HK-2 (cell line): ENCODE measurements around the gene CCDC57.
"Not testable (repeated sequence)": the region's sequence is repeated elsewhere in the genome, so short reads cannot be mapped to it uniquely, and the experiment has no call there.

Experiments
- DNase-seq: peaks from one replicate; pipeline ENCODE4 v3.0.0-alpha.2; 2018; ENCODE audit not compliant: unreplicated experiment

The CCDC57 gene

DNA sequence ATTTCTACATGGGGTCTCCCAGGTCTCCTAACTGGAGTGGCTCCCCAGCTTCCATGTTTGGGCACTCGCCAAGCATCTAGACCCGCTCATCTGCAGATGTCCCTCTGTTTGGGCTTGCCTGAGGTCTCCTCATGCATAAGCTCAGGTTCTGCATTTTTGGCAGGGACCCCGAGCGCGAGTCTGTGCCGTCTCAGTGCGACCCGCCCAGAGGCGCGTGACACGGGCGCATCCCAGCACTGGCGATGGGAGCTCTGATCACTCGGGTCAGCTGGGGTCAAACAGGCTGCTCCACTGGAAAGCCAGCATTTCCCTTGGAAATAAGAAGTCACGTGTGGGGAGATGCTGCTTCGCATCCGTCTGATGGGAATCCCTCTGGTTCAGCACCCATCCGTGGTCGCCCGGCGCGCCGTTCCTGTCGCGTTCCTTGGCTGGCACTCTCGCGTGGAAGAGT, 57.7 kb downstream of the CCDC57 start:
- no peak for DNase-seq

DNA sequence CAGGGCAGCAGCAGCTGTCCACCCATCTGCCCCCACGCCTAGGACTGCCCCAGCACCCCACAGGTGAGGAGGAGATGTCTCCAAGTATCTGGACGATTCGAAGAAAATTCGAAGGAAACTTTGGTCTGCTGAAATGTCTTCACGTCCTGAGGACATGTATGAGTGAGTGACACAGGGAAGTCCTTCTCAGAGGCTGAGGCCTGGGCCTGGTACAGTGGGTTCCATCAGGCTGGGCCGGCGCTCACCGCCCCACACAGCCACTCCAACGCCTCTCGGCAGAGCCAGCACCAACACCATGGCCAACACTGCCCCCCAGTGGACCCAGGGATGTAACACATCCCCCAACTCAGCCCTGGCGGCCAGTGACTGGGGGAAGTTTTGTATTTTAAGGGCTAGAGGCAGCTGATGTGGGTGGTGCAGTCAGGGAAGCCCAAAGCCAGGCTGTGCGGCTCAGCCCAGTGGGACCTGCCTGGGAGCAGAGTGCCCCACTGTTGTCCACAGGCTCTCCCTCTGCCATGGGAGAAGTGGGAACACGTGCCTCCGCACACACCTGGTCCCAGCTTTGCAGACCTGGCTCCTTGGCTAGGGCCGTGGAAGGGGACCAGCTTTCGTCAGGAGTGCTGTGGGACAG, 58.8 kb downstream of the CCDC57 start:
- DNase-seq: peak; percentile 80

DNA sequence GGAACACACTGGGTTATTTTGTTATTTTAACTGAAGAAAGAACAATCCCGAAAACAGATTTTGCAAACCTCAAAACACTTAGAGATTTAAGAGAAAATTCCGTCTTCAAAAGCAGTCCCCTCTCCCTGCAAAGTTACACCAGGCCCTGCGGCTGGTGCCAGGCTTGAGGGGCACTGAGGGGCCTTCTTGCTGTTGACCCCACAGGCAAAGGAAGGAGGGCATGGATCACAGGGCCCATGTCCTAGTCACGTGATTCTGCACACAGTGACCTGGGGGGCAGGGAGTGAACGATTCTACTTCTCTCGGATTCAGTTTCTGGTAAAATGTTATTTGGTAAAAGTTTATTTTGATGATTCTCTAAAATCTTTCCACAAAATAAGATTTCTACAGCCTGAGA, 59.3 kb downstream of the CCDC57 start:
- no peak for DNase-seq

DNA sequence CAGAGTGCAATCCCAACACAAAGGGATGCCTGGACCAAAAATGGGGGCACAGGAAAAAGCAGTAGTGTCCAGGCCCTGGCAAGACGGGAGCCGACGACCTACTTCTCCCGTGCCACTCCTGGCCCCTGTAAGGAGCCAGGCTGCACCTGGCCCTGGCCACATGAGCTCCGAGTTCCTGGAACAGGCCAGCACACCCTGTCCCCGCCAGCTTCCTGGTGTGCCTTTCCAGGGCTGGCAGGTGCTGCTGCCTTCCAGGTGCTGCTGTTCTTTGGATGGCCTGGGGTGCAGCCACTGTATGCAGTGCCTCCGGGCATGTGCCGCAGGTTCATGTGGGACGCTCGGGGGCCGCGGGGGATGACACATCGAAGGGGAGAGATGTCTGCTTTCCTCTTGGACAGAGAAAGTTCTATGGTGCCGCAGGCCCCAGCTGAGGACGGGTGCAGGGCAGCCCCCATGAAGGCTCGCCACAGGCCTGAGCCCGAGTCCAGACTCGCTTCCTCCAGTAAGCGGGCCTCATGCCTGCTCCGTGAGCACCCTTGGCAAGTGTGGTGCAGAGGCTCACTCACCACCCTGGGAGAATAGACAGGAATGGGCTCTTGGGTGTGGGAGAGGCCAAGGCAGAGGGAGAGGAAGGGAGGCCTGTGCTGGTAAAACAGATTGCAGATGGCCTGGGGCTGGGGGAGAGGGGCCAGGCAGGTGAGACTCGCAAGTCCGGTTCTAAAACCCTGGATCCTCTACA, 59.9 kb downstream of the CCDC57 start:
- no peak for DNase-seq

DNA sequence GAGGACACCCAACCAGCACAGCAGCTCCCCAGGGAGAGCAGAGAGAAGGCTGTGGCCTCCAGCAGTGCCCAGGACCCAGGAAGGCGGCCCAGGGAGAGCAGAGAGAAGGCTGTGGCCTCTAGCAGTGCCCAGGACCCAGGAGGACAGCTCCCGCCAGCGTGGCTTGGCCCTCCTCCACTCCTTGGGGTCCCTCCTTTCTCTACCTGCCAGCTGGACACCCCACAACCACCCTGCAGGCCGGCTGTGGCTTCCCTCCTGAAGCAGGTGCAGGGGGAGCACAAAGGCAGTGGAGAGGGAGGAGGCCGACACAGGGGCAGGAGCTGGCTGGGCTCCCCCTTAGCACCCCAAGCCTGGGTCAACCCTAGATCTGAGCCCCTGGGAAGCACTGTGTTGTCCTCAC, 60.5 kb downstream of the CCDC57 start:
- DNase-seq: no peak

DNA sequence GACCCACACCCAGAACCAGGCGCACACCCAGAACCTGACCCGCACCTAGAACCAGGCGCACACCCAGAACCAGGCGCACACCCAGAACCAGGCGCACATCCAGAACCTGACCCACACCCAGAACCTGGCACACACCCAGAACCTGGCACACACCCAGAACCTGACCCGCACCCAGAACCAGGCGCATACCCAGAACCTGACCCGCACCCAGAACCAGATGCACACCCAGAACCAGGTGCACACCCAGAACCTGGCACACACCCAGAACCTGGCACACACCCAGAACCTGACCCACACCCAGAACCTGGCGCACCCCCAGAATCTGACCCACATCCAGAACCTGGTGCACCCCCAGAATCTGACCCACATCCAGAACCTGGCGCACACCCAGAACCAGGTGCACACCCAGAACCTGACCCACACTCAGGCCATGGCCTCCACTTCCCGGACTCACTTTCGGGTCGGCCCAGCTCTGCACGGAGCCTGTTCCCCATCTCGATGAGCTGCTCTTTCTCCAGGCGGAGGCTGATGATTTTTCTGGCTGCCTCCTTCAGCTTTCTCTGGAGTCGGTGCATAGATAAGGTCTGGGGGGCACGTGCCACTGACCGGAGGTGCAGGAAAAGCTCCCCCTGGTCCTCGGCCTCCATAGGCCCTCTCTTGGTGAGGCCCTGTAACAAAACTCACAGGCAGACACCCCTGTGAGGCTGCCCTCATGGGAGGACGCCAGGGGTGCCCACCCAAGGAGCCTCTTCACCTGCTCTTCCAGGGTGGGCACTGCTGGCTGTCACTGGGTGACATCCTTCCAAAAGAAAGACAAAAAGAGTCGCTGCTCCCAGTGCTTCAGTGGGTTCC, 61.3 kb downstream of the CCDC57 start:
- no peak for DNase-seq

DNA sequence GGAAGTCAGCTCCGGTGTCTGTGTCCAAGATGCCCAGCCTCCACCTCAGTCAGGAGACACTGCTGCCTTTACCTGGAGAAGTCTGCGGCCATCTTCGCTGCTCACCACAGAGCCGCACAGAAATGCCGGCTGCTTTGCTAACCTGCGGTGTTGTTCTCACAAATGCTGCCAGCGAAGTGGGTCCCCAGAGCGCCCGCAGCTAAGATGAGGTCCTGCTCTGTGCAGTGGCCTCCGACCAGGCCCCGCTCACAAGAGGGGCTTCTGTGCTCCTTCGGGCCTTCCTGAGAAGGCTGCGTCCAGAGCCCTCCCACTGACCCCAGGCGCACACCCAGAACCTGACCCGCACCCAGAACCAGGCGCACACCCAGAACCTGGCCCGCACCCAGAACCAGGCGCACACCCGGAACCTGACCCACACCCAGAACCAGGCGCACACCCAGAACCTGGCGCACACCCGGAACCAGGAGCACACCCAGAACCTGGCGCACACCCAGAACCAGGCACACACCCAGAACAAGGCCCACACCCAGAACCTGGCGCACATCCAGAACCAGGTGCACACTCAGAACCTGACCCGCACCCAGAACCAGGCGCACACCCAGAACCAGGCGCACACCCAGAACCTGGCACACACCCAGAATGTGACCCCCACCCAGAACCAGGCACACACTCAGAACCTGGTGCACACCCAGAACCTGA, 63.1 kb downstream of the CCDC57 start:
- DNase-seq: no peak

DNA sequence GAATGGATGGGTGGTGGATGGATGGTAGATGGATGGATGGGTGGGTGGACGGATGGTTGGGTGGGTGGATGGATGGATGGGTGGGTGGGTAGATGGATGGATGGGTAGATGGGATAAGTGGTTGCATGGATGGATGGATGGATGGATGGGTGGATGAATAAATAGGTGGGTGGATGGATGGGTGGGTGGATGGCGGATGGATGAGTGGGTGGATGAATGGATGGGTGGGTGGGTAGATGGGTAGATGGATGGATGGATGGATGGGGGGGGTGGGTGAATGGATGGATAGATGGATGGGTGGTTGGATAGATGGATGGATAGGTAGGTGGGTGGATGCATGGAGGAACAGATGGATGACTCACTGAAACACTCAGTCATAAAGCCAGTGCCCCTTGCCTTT, 63.6 kb downstream of the CCDC57 start:
- DNase-seq: no peak

DNA sequence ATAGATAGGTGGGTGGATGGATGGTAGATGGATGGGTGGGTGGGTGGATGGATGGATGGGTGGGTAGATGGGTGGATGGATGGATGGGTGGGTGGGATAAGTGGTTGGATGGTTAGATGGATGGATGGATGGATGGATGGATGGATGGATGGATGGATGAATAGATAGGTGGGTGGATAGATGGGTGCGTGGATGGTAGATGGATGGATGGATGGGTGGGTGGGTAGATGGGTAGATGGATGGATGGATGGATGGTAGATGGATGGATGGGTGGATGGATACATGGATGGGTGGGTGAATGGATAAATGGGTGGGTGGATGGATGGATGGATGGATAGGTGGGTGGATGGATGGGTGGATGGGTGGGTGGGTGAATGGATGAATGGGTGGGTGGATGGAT, 64.6 kb downstream of the CCDC57 start:
- no peak for DNase-seq

DNA sequence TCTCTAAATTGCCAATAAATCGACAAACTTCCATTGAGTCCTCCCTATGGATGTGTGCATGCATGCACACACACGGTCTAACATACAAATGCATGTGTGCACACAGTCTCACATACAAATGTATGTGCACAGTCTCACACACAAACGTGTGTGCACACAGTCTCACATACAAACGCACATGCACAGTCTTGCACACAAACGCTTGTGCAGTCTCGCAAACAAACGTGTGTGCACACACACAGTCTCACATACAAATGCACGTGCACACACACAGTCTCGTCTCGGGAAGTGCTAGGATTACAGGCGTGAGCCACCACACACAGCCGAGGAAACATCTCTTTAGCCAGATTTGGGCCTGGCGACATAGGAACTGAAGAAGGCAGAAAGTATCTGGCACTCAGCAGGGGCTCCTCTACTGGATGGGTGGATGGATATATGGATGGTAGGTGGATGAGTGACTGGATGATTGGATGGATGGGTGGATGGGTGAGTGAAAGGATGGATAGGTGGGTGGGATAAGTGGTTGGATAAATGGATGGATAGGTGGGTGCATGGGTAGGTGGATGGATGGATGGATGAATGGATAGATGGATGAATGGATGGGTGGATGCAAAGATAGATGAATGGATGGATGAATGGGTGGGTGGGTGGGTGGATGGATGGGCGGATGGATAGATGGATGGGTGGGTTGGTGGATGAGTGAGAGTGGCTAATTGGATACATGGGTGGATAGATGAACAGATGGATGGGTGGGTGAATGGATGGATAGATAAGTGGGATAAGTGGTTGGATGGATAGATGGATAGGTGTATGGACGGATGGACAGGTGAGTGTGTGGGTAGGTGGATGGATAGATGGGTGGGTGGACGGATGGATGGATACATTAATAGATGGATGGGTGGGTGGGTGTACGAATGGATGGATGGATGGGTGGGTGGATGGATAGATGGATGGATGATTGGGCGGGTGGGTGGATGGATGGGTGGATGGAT, 65.7 kb downstream of the CCDC57 start:
- no peak for DNase-seq

DNA sequence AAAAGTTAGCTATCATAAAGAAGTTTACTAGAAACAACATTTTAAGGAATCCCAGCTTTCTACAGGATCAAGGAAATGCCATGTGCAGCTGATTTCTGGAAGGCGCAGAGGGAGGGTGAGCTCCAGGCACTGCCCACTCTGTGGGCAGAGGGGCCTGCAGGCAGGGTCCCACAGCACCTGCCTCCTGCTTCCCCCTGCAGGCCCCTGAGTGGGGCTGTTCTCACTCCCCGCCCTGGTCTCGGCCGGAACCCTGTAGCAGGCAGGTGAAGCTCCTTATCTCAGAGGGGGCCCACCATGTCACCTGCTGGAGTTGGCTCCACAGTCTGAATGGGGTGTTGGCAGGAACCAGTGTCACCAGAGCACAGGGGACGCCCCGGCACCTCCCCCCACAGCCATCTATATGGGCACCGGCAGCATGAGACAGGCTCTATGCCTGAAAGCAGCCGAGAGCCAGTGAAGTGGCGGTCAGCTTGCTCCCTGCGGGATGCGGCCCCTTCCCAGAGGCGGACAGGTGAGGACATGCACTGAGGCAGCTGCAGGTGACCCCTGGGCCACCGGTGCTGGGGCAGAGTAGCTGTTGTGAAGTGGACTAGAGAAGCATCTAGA, 67.0 kb downstream of the CCDC57 start:
- no peak for DNase-seq

DNA sequence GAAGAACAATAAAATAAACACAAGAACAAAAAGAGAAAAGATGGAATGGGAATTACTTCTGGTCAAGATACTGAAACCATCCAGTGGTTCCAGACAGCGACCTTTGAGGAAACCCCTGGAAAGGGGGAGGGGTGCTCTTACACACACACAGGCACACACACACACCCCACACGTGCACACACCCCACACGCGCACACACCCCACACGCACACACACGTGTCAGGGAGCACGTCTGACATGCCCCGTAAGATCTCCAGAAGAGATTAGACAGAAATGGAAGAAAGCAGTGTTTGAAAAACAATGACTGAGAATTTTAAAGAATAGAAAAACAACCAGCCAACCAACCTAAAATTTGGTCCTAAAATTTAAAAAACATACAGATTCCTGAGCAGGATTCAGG, 69.3 kb downstream of the CCDC57 start:
- no peak for DNase-seq

DNA sequence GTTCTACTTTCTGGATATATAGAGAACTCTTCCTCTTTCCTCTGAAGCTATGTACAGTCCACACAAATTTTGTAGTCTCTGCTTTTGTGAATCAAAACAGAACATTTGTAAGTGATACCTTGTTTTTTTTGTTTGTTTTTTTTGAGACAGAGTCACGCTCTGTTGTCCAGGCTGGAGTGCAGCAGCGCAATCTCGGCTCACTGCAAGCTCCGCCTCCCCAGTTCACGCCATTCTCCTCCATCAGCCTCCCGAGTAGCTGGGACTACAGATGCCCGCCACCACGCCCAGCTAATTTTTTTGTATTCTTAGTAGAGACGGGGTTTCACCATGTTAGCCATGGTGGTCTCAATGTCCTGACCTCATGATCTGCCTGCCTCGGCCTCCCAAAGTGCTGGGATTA, 72.7 kb downstream of the CCDC57 start:
- not testable (repeated sequence) for DNase-seq

DNA sequence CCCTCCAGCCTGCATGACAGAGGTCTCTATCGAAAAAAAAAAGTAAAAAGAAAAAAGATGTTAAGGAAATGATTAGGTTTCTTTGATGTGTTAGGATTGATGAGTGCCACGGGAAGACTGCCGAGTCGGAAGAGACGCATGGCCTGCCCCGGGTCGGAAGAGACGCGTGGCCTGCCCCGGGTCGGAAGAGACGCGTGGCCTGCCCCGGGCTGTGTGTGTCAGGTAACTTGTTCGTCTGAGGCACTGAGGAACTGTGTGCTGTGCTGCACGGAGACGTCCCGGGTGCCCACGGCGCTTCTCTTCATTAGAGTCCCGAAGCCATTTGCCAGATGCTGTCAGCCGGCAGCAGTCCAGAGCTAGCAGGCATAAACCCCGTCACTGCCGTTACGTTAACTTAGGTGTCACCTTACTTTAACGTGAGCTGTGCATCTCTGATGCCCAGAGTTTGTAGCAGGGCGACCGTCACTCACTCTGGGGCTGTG, 74.1 kb downstream of the CCDC57 start:
- no peak for DNase-seq

DNA sequence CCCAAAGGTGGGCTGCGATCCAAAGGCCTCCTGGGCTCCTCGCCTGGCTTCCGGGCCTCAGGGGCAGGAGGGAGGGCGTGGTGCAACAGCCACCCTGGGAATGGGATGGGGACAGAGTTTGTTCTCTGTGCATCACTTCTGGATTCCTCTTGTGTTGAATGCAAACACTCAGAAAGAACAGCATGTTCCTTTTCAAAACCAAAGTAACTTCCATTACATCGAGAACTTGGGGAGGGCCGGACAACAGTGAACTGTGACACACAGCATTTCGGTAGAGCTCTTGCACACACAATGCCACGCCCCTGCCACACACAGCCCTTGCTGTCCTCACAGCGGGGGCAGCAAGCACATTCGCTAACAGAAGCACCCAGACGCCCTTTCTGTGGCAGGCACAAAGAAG, 78.5 kb downstream of the CCDC57 start:
- DNase-seq: no peak

DNA sequence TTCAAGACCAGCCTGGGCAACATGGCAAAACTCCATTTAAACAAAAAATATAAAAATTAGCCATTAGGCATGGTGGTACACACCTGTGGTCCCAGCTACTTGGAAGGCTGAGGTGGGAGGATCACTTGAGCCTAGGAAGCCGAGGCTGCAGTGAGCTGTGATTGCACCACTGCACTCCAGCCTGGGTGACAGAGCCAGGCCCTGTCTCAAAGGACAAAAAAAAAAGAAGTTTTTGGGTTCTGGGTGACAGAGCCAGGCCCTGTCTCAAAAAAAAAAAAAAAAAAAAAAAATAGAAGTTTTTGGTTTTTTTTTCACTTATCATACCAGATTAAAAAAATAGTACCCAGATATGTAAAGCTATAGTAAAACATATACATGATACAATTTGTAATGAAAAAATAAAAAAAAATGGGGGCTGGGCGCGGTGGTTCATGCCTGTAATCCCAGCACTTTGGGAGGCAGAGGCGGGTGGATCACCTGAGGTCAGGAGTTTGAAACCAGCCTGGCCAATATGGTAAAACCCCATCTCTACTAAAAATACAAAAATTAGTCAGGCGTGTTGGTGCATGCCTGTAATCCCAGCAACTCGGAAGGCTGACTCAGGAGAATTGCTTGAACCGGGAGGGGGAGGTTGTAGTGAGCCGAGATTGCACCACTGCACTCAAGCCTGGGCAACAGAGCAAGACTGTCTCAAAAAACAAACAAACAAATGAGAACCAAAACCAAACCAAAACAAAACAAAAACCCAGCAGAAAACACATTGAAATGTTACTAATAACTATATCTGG, 79.3 kb downstream of the CCDC57 start:
- DNase-seq: peak; percentile 34

DNA sequence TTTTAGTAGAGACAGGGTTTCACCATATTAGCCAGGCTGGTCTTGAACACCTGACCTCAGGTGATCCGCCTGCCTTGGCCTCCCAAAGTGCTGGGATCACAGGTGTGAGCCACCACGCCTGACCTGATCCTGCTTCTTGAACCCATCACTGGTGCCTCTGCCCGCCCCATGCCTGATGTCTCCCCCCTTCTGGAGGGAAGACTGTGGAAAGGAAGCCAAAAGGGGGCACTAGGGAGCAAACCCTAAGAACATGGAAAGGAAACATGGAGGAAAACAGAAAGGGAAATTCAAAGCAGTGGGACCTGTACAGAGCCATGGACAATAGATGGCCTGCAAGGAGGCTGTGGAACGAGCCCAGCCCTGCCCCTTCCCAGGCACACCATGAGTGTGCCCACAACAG, 83.5 kb downstream of the CCDC57 start:
- no peak for DNase-seq

DNA sequence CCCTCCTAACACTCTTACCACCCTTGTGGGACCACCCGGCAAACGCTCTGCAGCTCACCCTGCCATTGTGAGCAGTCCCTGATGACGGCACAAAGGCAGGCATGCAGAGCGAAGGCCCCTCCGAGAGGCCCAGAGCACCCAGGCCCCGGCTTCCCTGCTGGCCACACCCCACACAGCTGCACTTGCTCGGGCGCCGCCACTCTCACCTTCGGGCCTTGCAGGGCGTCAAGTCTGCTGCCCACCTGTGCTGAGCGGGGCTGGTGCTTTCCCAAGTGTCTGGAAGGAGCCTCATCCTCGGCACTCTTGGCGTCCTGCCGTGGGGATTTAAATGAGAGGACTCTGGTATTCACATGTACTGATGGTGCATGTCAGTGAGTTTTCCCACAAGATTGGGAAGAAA, 84.4 kb downstream of the CCDC57 start:
- DNase-seq: no peak

DNA sequence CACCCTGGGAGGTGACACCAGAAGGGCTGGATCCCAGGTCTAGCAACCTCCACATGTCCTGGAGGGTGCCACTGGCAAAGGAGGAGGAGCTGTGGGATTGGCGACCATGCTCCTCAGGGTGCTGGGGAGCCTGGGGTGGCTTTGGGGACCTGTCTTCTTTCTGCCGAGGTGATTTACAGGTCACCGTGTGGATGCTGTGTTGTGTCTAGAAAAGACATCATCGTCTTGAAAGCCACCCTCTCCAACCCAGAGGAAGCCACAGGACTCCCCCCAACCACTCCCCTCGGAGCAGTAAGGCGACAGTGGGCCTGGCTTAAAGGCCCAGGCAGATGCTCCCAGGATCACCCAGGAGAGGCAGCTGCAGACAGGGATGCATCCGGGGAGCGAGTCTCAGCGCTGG, 84.9 kb downstream of the CCDC57 start:
- DNase-seq: no peak

DNA sequence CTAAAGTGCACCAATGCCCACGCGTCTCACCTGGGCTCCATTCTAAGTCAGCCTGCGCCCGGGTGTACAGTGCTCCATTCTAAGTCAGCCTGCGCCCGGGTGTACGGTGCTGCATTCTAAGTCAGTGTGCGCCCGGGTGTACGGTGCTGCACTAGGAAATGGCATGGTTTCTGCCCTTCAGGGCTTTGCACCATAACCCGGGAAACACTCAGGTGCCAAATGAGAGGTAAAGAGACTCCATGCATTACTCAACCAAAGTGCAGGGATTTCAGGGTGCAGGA, 85.4 kb downstream of the CCDC57 start:
- DNase-seq: no peak
